Vagina (tissue), 2 donors: ENCODE results near the gene RNF138. TPM values are rescaled to one million over a fixed set of nuclear protein-coding genes. Genes with fewer than 3 reads are reported as not detected.

Experiments
- DNase-seq, 2 donors: peaks; one replicate each; pipeline ENCODE4 v3.0.0-alpha.2; 2017; ENCODE audit errors: extremely low spot score in 2 of 2
- H3K27ac ChIP-seq: fragments of 200-600 bp; sonication (generic); one replicate; pipeline ENCODE4 v1.5.1; 2019
- H3K27me3 ChIP-seq: fragments of 200-600 bp; sonication (generic); one replicate; pipeline ENCODE4 v1.5.1; 2019
- H3K36me3 ChIP-seq, 2 donors: fragments of 200-600 bp; sonication (generic); one replicate each; pipeline ENCODE4 v1.5.1; 2017 to 2019
- H3K4me1 ChIP-seq: fragments of 200-600 bp; sonication (generic); one replicate; pipeline ENCODE4 v1.5.1; 2019
- H3K4me3 ChIP-seq, 2 donors: fragments of 200-600 bp; sonication (generic); 1 replicate in 1 of 2; 2 replicates in 1 of 2; pipeline ENCODE4 v1.5.1; 2016 to 2019
- H3K9me3 ChIP-seq: fragments of 200-600 bp; sonication (generic); one replicate; pipeline ENCODE4 v1.5.1; 2019
- POLR2A ChIP-seq, 2 donors: fragments of 450-650 bp; IDR thresholded peaks; one replicate each; pipeline ENCODE4 v1.6.1; 2017; ENCODE audit warnings: antibody characterized with exemption in 2 of 2, mild to moderate bottlenecking in 2 of 2, moderate library complexity in 2 of 2
- POLR2AphosphoS5 ChIP-seq, 2 donors: sonication (generic); formaldehyde crosslinking; IDR thresholded peaks; one replicate each; pipeline ENCODE4 v1.9.0; 2017; ENCODE audit warnings: antibody characterized with exemption in 2 of 2, mild to moderate bottlenecking in 2 of 2, low read depth in 1 of 2; ENCODE audit not compliant: insufficient read depth in 1 of 2
- intact Hi-C: fragments of 100-400 bp; cut with DNase I; formaldehyde crosslinking; loops from one replicate; pipeline ENCODE4 v1.15.1; 2023
- total RNA-seq: library from RNA; depleted of rRNA; stranded (reverse); fragments of >200 nt; gene quantifications from one replicate; pipeline ENCODE4 v1.2.3, GENCODE V29; 2016
- TF ChIP-seq, protein P1 (sequence below), 3 experiments: fragments of 450-650 bp in 2 of 3; fragments of 200-600 bp in 1 of 3; sonication (generic) in 1 of 3; IDR thresholded peaks; one replicate each; pipeline ENCODE4 v1.5.1; 2017 to 2019; ENCODE audit warnings: antibody characterized with exemption in 3 of 3, mild to moderate bottlenecking in 2 of 3, moderate library complexity in 2 of 3

RNF138 gene
- total RNA-seq, 1 donor from 2014 or later = 15.7 TPM

DNA sequence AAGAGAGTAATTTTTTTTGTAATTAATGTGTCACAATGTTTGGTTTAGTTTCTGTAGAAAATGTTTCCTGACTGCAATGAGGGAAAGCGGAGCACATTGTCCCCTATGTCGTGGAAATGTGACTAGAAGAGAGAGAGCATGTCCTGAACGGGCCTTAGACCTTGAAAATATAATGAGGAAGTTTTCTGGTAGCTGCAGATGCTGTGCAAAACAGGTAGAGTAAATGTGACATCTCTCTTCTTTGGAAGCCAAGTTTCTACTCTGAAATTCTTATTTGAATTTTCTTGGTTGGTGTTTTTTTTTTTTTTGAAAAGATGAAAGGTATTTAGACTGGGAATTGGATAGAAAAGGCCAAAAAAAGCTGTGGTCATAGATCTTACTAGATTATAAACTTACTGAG lies 20.0 kb downstream of the RNF138 start:
- TF ChIP-seq POLR2A (IDR thresholded peaks at IDR 0.05) (no peak), POLR2AphosphoS5 (IDR thresholded peaks at IDR 0.05; ENCODE audit: insufficient read depth in 1 of 2, low read depth in 1 of 2) (no peak)
- TF ChIP-seq, protein P1, sequence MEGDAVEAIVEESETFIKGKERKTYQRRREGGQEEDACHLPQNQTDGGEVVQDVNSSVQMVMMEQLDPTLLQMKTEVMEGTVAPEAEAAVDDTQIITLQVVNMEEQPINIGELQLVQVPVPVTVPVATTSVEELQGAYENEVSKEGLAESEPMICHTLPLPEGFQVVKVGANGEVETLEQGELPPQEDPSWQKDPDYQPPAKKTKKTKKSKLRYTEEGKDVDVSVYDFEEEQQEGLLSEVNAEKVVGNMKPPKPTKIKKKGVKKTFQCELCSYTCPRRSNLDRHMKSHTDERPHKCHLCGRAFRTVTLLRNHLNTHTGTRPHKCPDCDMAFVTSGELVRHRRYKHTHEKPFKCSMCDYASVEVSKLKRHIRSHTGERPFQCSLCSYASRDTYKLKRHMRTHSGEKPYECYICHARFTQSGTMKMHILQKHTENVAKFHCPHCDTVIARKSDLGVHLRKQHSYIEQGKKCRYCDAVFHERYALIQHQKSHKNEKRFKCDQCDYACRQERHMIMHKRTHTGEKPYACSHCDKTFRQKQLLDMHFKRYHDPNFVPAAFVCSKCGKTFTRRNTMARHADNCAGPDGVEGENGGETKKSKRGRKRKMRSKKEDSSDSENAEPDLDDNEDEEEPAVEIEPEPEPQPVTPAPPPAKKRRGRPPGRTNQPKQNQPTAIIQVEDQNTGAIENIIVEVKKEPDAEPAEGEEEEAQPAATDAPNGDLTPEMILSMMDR (IDR thresholded peaks at IDR 0.05) = no peak
- Histone ChIP-seq H3K4me1 (no peaks in the 10 kb centered on the region), H3K4me3 (no peak overlapping the region), H3K9me3 (no peaks in the 10 kb centered on the region), H3K27ac (no peak overlapping the region), H3K27me3 (no peaks in the 10 kb centered on the region), H3K36me3 (peaks cover 0 to 8% of the 10 kb centered on the region in 2 donors)
- intact Hi-C loops = no loop called here
- DNase-seq = no peak

DNA sequence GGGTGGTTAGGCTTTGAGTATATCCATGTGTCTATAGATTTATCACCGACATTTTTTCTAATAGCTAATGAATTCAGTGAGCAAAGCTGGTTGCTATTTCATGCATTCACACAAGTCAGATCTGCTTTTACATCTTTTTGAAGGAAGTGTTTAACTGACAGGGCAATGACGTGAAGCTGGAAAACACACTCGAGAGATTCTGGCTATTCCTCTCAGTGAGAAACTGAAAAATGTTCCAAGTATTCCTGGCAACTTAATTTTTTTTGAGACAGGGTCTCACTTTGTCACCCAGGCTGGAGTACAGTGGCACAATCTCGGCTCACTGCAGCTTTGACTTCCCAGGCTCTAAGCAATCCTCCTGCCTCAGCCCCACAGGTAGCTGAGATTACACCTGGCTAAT lies 21.2 kb downstream of the RNF138 start:
- DNase-seq = no peak
- Histone ChIP-seq H3K4me1 (no peaks in the 10 kb centered on the region), H3K27ac (no peak overlapping the region), H3K27me3 (no peaks in the 10 kb centered on the region), H3K4me3 (no peak overlapping the region), H3K9me3 (no peaks in the 10 kb centered on the region), H3K36me3 (peaks cover 0 to 13% of the 10 kb centered on the region in 2 donors)
- TF ChIP-seq, protein P1 (IDR thresholded peaks at IDR 0.05) = no peak
- intact Hi-C loops = no loop called here

DNA sequence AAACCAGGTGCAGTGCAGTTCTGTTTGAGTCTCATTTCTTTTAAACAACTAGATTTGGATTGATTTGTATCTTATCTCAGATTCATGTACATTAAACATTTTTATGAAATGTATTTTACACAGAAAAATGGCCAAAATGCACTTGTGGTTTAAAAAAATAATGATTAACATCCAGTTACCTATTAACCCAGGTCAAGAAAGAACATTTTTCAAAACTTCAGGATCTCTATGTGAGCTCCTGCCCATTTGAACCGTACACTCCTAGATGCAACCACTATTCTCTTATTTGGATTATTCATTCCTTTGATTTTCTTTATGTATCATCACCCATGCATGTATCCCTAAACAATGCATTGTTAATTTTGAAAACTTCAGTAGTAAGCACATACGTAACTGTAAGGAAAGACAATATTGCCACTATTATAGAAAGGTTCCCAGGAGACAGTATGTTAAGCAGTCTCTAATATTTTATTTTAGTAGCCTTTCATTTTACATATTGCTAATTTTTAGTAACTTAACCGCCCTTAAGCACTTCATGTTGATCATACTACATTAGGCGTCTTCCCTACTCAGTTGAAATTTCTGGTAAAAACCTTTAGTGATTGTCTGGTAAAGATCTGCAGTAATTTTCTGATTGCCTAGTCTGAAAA lies 22.7 kb downstream of the RNF138 start:
- Histone ChIP-seq H3K27me3 (no peaks in the 10 kb centered on the region), H3K36me3 (peaks cover 0 to 13% of the 10 kb centered on the region in 2 donors), H3K4me3 (no peak overlapping the region), H3K27ac (no peak overlapping the region), H3K4me1 (no peaks in the 10 kb centered on the region), H3K9me3 (no peaks in the 10 kb centered on the region)
- no peak for DNase-seq
- intact Hi-C loops = no loop called here
- TF ChIP-seq POLR2A (IDR thresholded peaks at IDR 0.05) (no peak), POLR2AphosphoS5 (IDR thresholded peaks at IDR 0.05; ENCODE audit: insufficient read depth in 1 of 2, low read depth in 1 of 2) (no peak)
- TF ChIP-seq, protein P1 (IDR thresholded peaks at IDR 0.05) = no peak

DNA sequence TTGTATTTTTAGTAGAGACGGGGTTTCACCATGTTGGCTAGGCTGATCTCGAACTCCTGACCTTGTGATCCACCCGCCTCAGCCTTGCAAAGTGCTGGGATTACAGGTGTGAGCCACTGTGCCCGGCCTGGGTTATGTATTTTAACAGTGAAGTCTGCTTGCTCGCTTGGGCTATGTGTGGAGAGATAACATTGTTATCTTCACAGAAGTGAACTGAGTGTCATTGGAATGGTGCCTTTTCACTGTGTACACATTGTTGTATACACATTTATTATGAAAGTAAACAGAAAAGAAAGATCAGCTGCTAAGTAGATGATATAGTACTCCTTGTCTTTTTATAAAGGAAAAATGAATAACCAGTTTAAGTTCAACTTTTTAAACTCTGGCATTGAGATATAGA lies 30.4 kb downstream of the RNF138 start:
- H3K9me3 ChIP-seq = no peaks in the 10 kb centered on the region
- H3K27ac ChIP-seq = no peak overlapping the region

DNA sequence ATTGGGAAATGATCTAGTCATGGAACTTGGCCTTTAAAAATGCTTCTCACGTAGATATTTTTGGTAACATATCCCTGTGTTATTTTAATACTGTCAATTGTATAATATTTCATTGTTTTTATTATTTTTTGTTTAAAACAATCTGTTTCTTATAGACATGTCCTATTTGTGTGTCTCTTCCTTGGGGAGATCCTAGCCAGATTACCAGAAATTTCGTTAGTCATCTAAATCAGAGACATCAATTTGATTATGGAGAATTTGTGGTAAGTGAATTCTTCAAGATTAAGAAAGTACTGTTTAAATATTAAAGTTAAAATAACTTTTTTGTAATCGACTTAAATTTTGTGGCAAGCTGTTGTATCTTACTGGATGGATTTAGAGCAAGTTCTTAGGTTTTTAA lies 34.9 kb downstream of the RNF138 start:
- H3K27ac ChIP-seq = no peak overlapping the region
- H3K27me3 ChIP-seq = no peaks in the 10 kb centered on the region
- no peaks in the 10 kb centered on the region for H3K4me1 ChIP-seq
- TF ChIP-seq, protein P1 (IDR thresholded peaks at IDR 0.05) = no peak
- no peak for TF ChIP-seq POLR2A (IDR thresholded peaks at IDR 0.05)
- TF ChIP-seq POLR2AphosphoS5 (IDR thresholded peaks at IDR 0.05; ENCODE audit: insufficient read depth in 1 of 2, low read depth in 1 of 2) = no peak
- H3K9me3 ChIP-seq = no peaks in the 10 kb centered on the region
- peaks cover 0 to 22% of the 10 kb centered on the region in 2 donors for H3K36me3 ChIP-seq
- intact Hi-C loops = no loop called here
- DNase-seq = no peak
- H3K4me3 ChIP-seq = no peak overlapping the region

More for the DNA sequence above, 30.4 kb downstream of the RNF138 start:
- H3K36me3 ChIP-seq = peaks cover 0 to 17% of the 10 kb centered on the region in 2 donors
- no peaks in the 10 kb centered on the region for H3K27me3 ChIP-seq
- DNase-seq = no peak
- H3K4me3 ChIP-seq = no peak overlapping the region
- TF ChIP-seq, protein P1 (IDR thresholded peaks at IDR 0.05) = no peak
- no peak for TF ChIP-seq POLR2A (IDR thresholded peaks at IDR 0.05)
- no peaks in the 10 kb centered on the region for H3K4me1 ChIP-seq
- intact Hi-C loops = no loop called here
